DLD1 (cell line): ENCODE measurements around the gene ABHD16B.
"Not testable (repeated sequence)": the region's sequence is repeated elsewhere in the genome, so short reads cannot be mapped to it uniquely, and the experiment has no call there.

Experiments used
- in situ Hi-C: cut with HindIII; loops from 2 replicates; pipeline ENCODE4 v1.10.0; 2017; ENCODE audit warnings: low sequenced_read_pairs

The ABHD16B gene

GRCh38 chr20:63874241-63874640 is 12.9 kb downstream of the ABHD16B start:
- in situ Hi-C loops, result not testable (repeated sequence)

- in situ Hi-C loops, result no loop called here
These were observed 15.3 kb downstream of the ABHD16B start for GRCh38 chr20:63876489-63877036.

GRCh38 chr20:63877755-63878470 is 16.6 kb downstream of the ABHD16B start:
- in situ Hi-C loops, result no loop called here

GRCh38 chr20:63878899-63879663 is 17.8 kb downstream of the ABHD16B start:
- in situ Hi-C loops, result no loop called here

- in situ Hi-C loops, result not testable (repeated sequence)
These were observed 19.6 kb downstream of the ABHD16B start for GRCh38 chr20:63880901-63881300.

GRCh38 chr20:63881451-63882226 is 20.3 kb downstream of the ABHD16B start:
- in situ Hi-C loops, result no loop called here

GRCh38 chr20:63882257-63883200 is 21.2 kb downstream of the ABHD16B start:
- in situ Hi-C loops, result no loop called here

GRCh38 chr20:63883201-63883593 is 21.9 kb downstream of the ABHD16B start:
- in situ Hi-C loops, result no loop called here

GRCh38 chr20:63884506-63885263 is 23.4 kb downstream of the ABHD16B start:
- in situ Hi-C loops, result no loop called here

- in situ Hi-C loops, result no loop called here
These were observed 24.2 kb downstream of the ABHD16B start for GRCh38 chr20:63885264-63886053.

- in situ Hi-C loops, result no loop called here
These were observed 24.7 kb downstream of the ABHD16B start for GRCh38 chr20:63886054-63886419.

- in situ Hi-C loops, result no loop called here
These were observed 25.6 kb downstream of the ABHD16B start for GRCh38 chr20:63886921-63887320.

GRCh38 chr20:63889241-63890200 is 28.2 kb downstream of the ABHD16B start:
- in situ Hi-C loops, result no loop called here

GRCh38 chr20:63890201-63890576 is 28.9 kb downstream of the ABHD16B start:
- in situ Hi-C loops, result no loop called here

GRCh38 chr20:63890616-63891015 is 29.3 kb downstream of the ABHD16B start:
- in situ Hi-C loops, result no loop called here

GRCh38 chr20:63891061-63892002 is 30.0 kb downstream of the ABHD16B start:
- in situ Hi-C loops, result no loop called here

- in situ Hi-C loops, result no loop called here
These were observed 31.1 kb downstream of the ABHD16B start for GRCh38 chr20:63892402-63892801.
